GM20000 (cell line): Measurements from ENCODE around the gene XIAP.
"Not testable (repeated sequence)": the region's sequence is repeated elsewhere in the genome, so short reads cannot be mapped to it uniquely, and the experiment has no call there.

Source experiments
- DNase-seq: peaks from one replicate; pipeline ENCODE4 v3.0.0; 2012; ENCODE audit warnings: low spot score
- CTCF ChIP-seq: IDR thresholded peaks from 2 replicates; pipeline ENCODE4 v1.5.1; 2012; ENCODE audit warnings: mild to moderate bottlenecking, control low read depth; ENCODE audit errors: extremely low read depth, missing control alignments

XIAP gene

GRCh38 chrX:123876844-123877243, 17.0 kb downstream of the XIAP start:
- DNase-seq, result no peak
- TF ChIP-seq CTCF, result no peak

DNA sequence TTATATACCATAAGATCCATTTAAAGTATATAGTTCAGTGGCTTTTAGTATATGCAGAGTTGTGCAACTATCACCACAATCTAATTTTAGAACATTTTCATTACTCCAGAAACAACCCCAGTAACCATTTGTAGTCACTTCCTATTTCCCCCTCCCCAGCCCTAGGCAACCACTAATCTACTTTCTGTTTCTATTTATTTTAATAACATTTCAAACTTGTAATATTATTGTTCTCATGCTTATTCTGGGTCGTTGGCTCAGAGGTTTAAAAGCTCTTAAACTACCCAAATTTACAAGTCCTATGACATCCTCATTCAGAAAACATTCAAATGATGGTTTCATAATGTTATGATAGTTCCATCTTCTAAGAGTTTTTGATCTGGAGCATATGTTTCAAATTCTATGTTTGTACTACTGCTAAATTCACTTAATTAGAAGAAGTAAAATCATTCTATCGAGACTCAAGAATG, 18.4 kb downstream of the XIAP start:
- TF ChIP-seq CTCF, result no peak
- no peak for DNase-seq

- TF ChIP-seq CTCF, result no peak
- no peak for DNase-seq
Observed at GRCh38 chrX:123881330-123881729, 21.5 kb downstream of the XIAP start.

- TF ChIP-seq CTCF, result no peak
Observed at GRCh38 chrX:123882391-123882790, 22.5 kb downstream of the XIAP start.

DNA sequence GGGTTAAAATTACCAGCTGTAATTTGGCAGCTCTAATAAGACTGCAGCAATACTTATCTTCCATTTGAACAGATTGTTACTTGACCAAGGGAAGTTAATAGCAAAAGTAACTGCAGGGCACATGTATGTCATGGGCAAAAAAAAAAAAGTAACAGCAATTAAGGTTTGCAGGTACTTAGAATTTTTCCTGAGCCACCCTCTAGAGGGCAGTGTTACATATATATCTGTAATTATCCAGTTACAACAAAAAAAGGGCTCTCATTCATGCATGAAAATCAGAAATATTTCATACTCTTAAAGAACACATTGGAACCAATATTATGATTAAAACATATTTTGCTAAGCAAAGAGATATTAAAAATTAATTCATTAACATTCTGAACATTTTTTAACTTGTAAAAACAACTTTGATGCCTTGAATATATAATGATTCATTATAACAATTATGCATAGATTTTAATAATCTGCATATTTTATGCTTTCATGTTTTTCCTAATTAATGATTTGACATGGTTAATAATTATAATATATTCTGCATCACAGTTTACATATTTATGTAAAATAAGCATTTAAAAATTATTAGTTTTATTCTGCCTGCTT, 25.1 kb downstream of the XIAP start:
- peak; percentile 15 for TF ChIP-seq CTCF
- peak; percentile 25 for DNase-seq

More at GRCh38 chrX:123882391-123882790, 22.5 kb downstream of the XIAP start:
- DNase-seq, result no peak

DNA sequence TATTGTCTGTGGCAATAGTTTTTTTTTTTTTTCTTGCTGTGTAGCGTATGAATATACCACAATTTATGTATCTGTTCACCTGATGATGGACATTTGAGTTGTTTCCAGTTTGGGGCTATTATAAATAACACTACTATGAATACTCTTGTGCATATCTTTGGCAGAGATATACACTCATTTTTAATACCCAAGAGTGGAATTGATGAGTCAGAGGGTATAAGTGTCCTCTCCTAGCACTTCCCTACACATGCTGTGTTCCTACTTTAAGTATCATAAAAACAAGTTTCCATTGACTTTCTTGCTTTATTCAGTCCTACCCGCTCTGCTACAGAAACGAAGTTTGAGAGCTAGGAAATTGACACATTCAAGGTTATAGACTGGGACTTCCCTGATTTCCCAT, 39.8 kb downstream of the XIAP start:
- no peak for DNase-seq
- no peak for TF ChIP-seq CTCF

DNA sequence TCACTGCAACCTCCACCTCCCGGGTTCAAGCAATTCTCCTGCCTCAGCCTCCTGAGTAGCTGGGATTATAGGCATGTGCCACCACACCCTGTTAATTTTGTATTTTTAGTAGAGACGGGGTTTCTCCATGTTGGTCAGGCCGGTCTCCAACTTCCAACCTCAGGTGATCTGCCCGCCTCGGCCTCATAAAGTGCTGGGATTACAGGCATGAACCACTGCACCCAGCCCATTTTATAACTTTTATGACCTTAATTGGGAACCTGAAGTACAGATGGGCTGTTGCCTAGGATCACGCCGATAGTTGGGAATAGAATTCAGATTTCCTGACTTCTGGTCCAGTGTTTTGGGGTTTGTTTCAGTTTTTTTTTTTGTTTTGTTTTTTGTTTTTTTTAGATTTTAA, 43.4 kb downstream of the XIAP start:
- DNase-seq, result not testable (repeated sequence)

DNA sequence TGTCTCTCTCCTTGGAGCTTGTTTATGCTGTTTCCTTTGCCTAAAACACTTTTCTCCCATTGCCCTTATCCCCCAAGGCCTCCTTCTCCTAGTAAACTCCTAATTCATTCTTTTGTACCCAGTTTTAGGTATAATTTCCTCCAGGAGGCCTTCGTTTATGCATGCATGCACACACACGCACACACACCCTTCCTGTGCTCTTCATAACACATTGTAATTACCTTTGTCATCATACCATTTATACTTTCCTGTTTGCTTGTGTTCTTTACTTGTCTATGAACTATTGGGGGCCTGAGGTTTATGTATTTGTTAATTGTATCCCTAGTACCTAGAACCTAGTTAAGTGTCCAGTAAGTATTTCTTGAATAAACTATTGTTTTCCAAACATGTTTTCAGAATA, 45.5 kb downstream of the XIAP start:
- no peak for TF ChIP-seq CTCF
- no peak for DNase-seq
